ENCODE data around the gene ABL1.
"Not testable (repeated sequence)": the region's sequence is repeated elsewhere in the genome, so short reads cannot be mapped to it uniquely, and the experiment has no call there.

ABL1 gene

GRCh38 chr9:130825351-130825651 is 9.8 kb upstream of the ABL1 start:
- no peak for DNase-seq (ENCODE audit: low read depth)

DNA sequence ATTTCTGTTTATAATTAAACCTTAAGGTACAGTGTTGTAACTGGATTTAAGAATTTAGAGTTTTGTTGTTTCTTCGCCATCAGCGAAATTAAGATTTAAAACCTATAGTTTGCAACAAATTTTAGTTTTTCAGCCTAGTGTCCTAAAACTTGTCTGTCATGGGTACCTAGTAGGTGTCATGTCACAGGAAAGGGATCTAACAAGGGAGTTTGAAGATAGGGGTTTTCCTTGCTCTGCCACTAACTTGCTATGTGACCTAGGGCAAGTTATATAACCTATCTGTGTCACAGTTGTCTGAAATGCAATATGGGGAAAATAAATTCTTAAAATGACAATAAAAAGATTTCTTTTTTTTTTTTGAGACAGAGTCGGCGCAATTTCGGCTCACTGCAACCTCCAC is 9.2 kb upstream of the ABL1 start:
- no peak for DNase-seq (ENCODE audit: low read depth)

GRCh38 chr9:130829762-130830161 is 5.3 kb upstream of the ABL1 start:
- DNase-seq (ENCODE audit: low read depth): no peak

- no peak for DNase-seq (ENCODE audit: low read depth)
These were observed 4.8 kb upstream of the ABL1 start for GRCh38 chr9:130830231-130830760.

DNA sequence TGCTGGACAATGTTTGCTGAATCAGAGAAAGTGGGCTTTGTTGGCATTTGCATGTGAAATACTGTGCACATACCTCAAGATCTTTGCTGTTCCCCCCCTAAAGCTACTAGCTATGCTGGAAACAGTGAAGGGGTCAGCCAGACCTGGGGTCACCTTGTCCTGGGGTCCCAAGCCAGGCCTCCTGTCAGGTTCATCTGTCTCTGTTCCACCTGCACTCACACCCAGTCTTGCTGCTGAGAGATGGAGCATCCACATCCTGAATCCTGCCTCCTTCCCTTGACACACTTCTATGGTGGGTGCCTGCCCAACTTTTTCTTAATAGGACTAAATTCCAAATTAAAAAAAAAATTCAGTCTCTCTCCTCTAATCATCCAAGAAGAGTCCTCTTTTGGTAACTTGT is 4.0 kb upstream of the ABL1 start:
- DNase-seq (ENCODE audit: low read depth): no peak

DNA sequence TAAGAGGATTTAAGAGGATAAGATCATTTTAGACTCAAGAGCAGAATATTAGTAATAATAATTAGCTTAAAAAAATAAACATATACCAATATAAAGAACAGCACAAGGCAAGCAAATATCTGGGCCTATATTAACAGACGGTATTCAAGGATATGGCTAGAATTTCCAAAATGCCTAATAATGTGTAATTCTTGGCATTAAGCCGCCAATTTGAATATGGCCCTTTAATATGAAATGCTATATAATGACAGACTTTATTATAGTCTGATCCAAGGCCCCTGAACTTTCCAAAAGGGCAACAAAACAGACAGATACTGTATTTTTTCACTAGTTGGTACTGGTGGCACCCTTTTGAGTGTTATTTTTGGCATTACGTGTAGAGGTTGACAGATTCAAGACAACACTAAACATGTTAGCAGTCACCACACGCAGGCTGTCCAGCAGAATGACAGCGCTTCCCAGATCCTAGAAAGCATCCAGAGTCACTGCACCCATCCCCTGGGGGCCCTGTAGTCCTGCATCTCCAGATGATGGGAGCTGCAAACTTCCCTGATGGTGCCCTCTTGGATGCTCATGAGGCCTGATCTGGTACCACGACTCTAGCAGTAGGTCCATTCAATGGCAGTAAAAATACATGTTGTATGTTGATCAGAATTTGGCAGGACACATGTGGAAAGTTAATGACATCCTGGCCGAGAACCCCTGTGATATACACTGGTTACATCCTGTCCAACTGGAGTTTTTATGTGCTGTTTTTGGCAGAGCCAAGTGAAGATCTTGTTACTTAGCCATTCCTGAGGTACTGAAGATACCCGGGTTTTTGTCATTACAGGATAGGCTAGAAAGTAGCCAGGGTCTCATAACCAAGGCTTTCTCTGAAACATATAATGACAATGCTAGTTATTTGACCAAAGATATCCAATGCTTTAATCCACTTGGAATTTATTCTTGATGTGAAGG is 1.7 kb upstream of the ABL1 start:
- DNase-seq (ENCODE audit: low read depth): no peak

DNA sequence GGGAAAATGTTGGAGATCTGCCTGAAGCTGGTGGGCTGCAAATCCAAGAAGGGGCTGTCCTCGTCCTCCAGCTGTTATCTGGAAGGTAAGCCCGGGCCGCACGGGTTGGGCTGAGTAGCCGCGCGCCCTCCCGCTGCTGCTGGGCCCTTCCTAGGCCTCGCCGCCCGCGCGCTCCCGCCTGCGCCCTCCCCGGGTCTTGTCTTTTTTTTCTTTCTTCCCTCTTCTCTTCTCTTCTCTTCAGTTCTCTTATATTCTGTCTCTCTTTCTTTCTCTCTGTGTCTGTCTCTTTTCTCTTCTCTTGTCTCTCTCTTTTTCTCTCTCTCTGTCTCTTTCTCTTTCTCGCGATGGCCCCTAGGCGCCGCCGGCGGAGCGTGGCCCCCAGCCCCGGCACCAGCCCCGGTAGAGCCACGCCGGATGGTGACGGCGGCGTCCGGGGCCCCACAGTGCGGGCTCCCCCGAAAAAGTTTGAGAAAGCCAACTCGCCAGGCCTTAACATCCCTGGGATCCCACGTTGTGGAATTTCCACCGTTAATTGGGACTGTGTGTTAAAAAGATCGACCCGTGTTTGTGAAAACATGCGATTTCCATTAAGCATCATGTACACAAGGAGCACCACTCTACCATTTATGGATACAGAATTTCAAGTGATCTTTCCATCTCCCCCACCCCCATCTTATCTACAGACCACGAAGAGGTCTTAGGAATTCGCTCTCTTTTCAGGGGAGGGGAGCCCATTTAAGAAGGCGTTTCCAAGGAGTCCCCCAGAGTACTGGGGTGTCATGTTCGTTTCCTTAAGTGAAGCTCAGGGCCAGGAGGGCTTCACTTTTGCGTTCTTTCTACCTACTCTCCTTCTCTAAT is 616 bp downstream of the ABL1 start:
- DNase-seq (ENCODE audit: low read depth): no peak

DNA sequence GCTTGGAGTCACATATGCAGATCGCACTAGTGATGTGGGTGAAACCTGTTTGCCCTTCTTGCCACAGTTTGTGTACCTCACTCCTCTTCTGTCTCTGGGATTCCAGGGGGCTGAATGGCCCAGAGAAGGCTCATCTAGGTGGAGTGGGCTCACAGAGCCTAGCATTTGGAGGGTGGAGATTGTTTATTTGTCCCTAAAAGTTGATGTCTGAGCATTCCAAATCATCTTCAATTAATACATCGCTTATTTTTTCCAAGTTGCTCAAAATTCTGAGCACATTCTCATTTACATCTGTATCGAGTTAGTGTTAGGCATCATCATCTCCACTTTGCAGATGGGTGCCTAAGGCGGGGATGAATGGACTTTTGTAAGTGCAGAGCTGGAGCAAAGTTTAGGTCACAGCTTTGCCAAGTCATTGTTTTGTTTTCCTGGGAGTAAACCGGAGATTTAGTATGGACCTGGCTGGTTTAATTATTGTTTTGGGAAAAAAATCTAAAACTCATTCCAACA is 2.0 kb downstream of the ABL1 start:
- no peak for DNase-seq (ENCODE audit: low read depth)

DNA sequence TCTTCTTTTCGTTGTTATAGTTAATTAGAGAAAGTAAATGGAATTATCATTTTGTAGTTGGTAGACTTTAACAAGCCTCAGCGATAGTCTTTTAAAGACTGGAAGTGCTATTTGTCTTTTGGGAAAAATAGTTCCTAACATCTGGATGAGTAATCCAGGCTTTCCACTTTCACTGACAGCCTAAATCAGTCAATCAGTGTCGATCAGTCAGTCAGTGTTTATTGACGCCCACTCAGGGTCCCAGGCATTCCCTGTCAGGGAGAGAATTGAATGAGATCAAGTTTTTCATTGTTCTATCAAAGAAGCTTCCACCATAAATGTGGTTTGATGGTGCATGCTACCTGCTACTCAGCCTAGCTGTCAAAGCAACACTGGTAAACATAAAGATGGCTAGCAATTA is 2.6 kb downstream of the ABL1 start:
- no peak for DNase-seq (ENCODE audit: low read depth)

- DNase-seq (ENCODE audit: low read depth): no peak
These were observed 4.4 kb downstream of the ABL1 start for GRCh38 chr9:130839132-130840111.

- no peak for DNase-seq (ENCODE audit: low read depth)
These were observed 7.5 kb downstream of the ABL1 start for GRCh38 chr9:130842545-130842944.

DNA sequence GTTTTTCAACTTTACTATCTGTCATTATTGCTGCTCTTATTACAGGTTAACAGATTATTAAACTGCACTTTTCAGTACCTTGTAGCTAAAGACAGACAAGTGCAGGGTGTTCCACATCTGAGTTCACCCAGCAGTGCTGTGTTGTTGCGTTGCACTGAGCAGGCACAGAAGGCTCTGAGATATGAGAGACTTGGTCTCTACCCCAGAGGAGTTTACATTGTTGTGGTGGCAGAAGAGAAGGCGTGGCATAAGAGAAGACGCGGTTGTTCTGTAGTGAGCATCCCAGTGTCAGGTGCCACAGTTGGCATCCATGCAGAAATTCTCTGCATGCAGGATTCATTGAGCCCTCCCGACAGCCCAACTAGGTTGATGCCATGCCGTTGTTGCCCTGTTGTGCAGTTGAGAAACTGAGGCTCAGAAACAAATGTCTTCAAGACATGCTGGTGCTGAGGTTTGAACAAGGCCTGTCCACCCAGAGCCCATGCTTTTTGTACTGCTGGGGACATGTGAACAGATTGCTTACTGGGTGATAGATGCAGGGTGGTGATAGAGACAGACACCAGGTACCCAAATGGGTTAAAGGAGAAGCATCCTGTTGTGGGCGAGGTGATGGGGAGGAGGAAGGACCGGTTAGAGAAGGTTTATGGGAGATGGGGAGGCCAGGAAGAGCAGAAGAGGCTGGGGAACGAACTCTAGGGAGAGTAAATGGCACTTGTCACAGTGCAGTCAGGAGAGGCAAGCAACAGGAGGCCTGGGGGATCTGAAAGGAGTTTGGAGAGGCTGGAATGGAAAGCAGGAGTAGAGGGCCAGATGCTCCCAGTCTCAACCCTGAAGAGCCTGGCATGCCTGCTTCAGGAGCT is 8.2 kb downstream of the ABL1 start:
- no peak for DNase-seq (ENCODE audit: low read depth)

DNA sequence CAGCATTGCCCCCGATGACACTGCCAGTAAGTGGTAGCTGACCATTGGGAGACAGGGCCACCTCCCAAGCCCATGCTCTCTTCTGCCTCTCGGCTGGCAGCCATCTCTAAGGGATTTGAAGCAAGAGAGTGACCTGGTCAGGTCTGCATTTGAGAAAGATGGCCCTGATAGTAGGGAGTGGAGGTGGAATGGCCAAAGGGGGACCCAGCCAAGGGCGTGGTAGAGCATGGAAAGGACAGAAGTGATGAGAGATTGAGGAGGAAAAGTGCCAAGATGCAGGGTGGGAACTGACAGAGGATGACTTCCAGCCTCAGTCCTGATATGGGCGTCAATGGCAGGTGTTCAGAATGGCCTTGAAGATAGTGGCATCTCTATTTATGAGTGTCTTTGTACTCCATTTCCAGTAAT is 9.0 kb downstream of the ABL1 start:
- DNase-seq (ENCODE audit: low read depth): no peak

- DNase-seq (ENCODE audit: low read depth): no peak
These were observed 10.2 kb downstream of the ABL1 start for GRCh38 chr9:130845254-130845653.

DNA sequence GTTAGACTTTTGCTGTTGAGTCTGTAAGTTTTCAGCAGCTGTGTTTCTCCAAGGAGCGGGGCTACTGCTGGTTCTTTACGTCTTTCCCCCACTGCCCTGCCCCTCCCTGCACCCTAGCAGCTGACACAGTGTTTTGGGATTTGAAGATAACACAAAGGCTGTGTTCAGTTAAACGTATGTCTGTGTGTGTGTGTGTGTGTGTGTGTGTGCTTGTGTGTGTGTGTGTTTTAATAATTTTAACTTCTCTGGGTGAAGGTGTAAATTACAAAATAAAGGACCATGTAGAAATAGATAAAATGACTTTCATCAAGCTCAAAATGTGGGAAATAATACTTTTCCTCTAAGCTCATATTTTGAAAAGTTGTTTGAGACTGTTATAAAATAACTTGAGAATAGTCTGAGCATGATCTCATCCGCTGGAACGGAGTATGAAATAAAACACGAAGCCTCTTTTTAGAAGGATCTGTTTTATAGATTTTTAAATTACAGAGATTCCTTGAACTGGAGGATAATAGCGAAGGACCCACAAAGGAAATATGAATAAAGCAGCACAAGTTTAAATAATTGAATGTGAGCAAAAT is 10.9 kb downstream of the ABL1 start:
- DNase-seq (ENCODE audit: low read depth): no peak

GRCh38 chr9:130846487-130847305 is 11.6 kb downstream of the ABL1 start:
- DNase-seq (ENCODE audit: low read depth): no peak

DNA sequence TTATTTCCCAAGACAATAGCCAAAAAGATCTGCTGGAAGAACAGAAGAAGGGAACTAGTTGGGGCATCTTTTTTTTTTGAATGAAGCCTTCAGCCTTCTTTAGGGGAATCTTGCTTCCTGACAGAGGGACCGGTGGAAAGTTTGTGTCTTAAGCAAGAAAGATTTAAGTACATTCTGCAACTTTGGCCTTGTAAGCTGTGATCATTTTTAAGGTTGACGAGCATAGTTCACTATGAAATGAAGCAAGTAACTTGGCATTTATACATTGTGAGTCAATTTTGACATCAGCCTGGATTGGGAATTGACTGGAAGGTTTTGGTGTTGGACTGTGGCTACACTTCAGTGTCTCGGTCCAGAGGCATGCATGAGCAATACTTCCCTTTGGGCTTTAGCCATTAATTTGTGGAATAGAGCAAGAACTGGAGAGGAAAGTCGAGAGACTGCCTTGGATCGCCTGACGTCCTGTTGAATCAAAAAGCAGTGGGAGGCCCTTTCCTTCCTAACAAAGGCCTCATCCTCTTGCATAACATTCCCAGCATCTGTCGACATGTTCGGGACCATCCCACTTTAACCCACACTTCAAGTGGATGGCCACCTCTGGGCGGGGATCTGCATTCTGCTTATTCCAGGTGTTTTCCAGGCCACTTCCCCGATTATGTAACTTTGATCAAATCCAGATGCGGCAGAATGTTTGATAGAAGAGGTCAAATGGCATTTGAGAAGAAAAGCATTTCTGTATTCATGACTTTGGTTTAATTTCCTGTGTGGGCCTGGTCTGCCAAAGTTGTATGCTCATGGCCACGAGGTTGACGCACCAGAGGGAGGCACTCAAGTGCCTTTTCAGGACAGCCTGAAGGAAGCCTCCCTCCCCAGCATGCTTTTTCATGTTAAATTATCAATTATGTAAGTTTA is 12.5 kb downstream of the ABL1 start:
- peak; percentile 100 for DNase-seq (ENCODE audit: low read depth)

GRCh38 chr9:130848514-130848913 is 13.5 kb downstream of the ABL1 start:
- DNase-seq (ENCODE audit: low read depth): not testable (repeated sequence)
